ENCODE results near the gene KCNA10. TPM values are rescaled to one million over a fixed set of nuclear protein-coding genes. Genes with fewer than 3 reads are reported as not detected.

Gene KCNA10
- total RNA-seq, 1 experiment from 2014 or later, result not detected

DNA sequence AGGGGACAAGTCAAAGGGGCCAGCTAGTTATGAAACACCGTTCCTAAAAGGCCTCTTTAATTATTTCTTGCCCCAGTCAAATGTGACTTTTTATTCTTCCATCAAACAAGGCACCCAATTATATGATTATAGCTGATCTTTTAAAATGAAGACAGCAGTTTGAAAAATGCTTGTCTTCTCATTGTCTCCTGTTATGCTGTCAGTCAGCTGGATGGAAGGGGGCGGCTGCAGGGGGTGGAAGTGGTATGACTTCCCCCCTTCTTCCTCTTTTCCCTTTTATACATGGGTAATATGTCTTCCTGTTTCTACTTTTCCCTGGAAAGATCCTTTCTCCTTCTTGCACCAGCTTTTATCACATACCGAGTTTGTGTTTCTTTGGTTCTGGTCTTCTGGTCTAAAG lies 25.8 kb upstream of the KCNA10 start:
- CTCF ChIA-PET, result no interaction called here
- H3K27ac ChIP-seq (ENCODE audit: low read depth, low read length, poor library complexity, severe bottlenecking), result no peak overlapping the region
- H3K27me3 ChIP-seq (replicated peaks; ENCODE audit: insufficient read depth, low read depth, low read length, poor library complexity), result no peaks in the 10 kb centered on the region
- TF ChIP-seq, protein P1, sequence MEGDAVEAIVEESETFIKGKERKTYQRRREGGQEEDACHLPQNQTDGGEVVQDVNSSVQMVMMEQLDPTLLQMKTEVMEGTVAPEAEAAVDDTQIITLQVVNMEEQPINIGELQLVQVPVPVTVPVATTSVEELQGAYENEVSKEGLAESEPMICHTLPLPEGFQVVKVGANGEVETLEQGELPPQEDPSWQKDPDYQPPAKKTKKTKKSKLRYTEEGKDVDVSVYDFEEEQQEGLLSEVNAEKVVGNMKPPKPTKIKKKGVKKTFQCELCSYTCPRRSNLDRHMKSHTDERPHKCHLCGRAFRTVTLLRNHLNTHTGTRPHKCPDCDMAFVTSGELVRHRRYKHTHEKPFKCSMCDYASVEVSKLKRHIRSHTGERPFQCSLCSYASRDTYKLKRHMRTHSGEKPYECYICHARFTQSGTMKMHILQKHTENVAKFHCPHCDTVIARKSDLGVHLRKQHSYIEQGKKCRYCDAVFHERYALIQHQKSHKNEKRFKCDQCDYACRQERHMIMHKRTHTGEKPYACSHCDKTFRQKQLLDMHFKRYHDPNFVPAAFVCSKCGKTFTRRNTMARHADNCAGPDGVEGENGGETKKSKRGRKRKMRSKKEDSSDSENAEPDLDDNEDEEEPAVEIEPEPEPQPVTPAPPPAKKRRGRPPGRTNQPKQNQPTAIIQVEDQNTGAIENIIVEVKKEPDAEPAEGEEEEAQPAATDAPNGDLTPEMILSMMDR (conservative IDR thresholded peaks at IDR 0.05; ENCODE audit: low read depth, low read length), result no peak
- no peak for TF ChIP-seq EZH2 (IDR thresholded peaks at IDR 0.05; ENCODE audit: borderline replicate concordance, low read depth, low read length, poor library complexity, severe bottlenecking)
- H3K4me3 ChIP-seq (ENCODE audit: low read depth, low read length, poor library complexity, severe bottlenecking), result no peak overlapping the region
- H3K9me3 ChIP-seq (ENCODE audit: low read depth, low read length, poor library complexity, severe bottlenecking), result no peaks in the 10 kb centered on the region
- H3K4me1 ChIP-seq (ENCODE audit: insufficient read depth, low read length, poor library complexity, severe bottlenecking), result no peaks in the 10 kb centered on the region
- intact Hi-C loops (cut with micrococcal nuclease; ENCODE audit: unreplicated experiment), result no loop called here
- BruUV-seq (replicated peaks), result no TSS peak
- no peak for DNase-seq (ENCODE audit: low spot score)
- POLR2A ChIA-PET (ENCODE audit: low non-redundant PET), result no interaction called here
- H3K36me3 ChIP-seq (ENCODE audit: insufficient read depth, low read length, poor library complexity, severe bottlenecking), result no peaks in the 10 kb centered on the region

DNA sequence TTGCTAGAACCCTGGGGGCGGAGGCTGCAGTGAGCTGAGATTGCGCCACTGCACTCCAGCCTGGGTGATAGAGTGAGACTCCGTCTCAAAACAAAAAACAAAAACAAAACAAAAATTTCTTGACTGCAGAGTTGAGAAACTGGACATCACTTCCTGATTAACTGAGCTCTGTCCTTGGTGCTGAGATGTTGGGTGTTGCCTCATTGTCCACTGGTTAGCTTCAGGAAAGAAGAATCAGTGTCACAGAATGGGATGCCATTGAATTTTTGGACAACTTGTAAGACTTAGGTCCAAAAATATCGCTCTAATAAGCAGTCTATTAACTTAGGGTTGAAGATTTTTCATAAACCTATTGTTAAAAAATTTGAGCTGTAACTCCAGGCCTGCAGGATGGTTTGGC lies 23.8 kb upstream of the KCNA10 start:
- intact Hi-C loops (cut with micrococcal nuclease; ENCODE audit: unreplicated experiment), result no loop called here
- Histone ChIP-seq H3K4me1 (ENCODE audit: insufficient read depth, low read length, poor library complexity, severe bottlenecking) (peaks cover 8% of the 10 kb centered on the region), H3K27ac (ENCODE audit: low read depth, low read length, poor library complexity, severe bottlenecking) (no peak overlapping the region), H3K27me3 (replicated peaks; ENCODE audit: insufficient read depth, low read depth, low read length, poor library complexity) (no peaks in the 10 kb centered on the region), H3K4me3 (ENCODE audit: low read depth, low read length, poor library complexity, severe bottlenecking) (no peak overlapping the region), H3K9me3 (ENCODE audit: low read depth, low read length, poor library complexity, severe bottlenecking) (no peaks in the 10 kb centered on the region), H3K36me3 (ENCODE audit: insufficient read depth, low read length, poor library complexity, severe bottlenecking) (no peaks in the 10 kb centered on the region)
- BruUV-seq (replicated peaks), result no TSS peak
- ChIA-PET POLR2A (ENCODE audit: low non-redundant PET) (interaction anchor here (0.7 to 0.8 kb wide), 2 partner anchors 13 to 14 kb away, joined by 3 read pairs; no protein-coding TSS in a partner anchor), CTCF (no interaction called here)
- TF ChIP-seq, protein P1 (conservative IDR thresholded peaks at IDR 0.05; ENCODE audit: low read depth, low read length), result no peak
- TF ChIP-seq EZH2 (IDR thresholded peaks at IDR 0.05; ENCODE audit: borderline replicate concordance, low read depth, low read length, poor library complexity, severe bottlenecking), result no peak
- DNase-seq (ENCODE audit: low spot score), result peak; percentile 67

DNA sequence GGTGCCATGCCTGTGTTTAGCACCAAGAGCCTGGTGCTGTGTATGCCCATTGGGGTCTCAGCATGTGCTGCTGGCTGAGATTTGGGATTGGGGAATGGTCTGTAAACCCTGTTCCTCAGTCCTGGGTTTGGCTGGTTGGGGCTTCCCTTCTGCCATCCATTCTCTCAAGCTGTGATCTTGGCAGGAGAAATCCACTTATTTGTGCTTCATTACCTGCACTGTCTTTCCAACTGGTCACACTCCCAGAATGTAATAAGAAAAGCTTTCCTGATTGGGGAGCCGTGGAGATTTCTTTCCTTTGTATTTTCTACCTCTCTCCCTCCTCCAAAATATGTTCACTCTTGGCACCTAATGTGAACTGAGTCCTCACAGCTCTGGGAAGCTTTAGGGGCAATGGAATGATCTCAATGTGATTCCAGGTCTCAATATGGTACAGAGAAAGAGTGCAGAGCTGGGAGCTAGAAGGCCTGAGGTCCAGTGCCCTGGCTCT lies 23.0 kb upstream of the KCNA10 start:
- no peaks in the 10 kb centered on the region for H3K9me3 ChIP-seq (ENCODE audit: low read depth, low read length, poor library complexity, severe bottlenecking)
- H3K27me3 ChIP-seq (replicated peaks; ENCODE audit: insufficient read depth, low read depth, low read length, poor library complexity), result no peaks in the 10 kb centered on the region
- H3K27ac ChIP-seq (ENCODE audit: low read depth, low read length, poor library complexity, severe bottlenecking), result no peak overlapping the region
- no TSS peak for BruUV-seq (replicated peaks)
- intact Hi-C loops (cut with micrococcal nuclease; ENCODE audit: unreplicated experiment), result no loop called here
- peaks cover 9% of the 10 kb centered on the region for H3K4me1 ChIP-seq (ENCODE audit: insufficient read depth, low read length, poor library complexity, severe bottlenecking)
- POLR2A ChIA-PET (ENCODE audit: low non-redundant PET), result interaction anchor here (0.6 kb wide), 1 partner anchor 170 kb away, joined by 3 read pairs; no protein-coding TSS in a partner anchor
- DNase-seq (ENCODE audit: low spot score), result no peak
- no peak for TF ChIP-seq EZH2 (IDR thresholded peaks at IDR 0.05; ENCODE audit: borderline replicate concordance, low read depth, low read length, poor library complexity, severe bottlenecking)
- TF ChIP-seq, protein P1 (conservative IDR thresholded peaks at IDR 0.05; ENCODE audit: low read depth, low read length), result no peak
- CTCF ChIA-PET, result no interaction called here
- H3K36me3 ChIP-seq (ENCODE audit: insufficient read depth, low read length, poor library complexity, severe bottlenecking), result no peaks in the 10 kb centered on the region
- H3K4me3 ChIP-seq (ENCODE audit: low read depth, low read length, poor library complexity, severe bottlenecking), result no peak overlapping the region

Data from A673 (cell line).